HCT116 (cell line): ENCODE data around the gene GM2A. TPM values are rescaled to one million over a fixed set of nuclear protein-coding genes. Genes with fewer than 3 reads are reported as not detected.

Experiments
- ATAC-seq: fragments of 200-7000 bp; cut with Tn5 transposase; 2 replicates; pipeline ENCODE4 v1.9.1; 2020; ENCODE audit warnings: mild to moderate bottlenecking, moderate library complexity
- BruUV-seq: library from RNA; stranded (reverse); fragments of 400-500 nt; replicated peaks from 2 replicates; lab custom pipeline; 2021; lab: Mats Ljungman, UMichigan
- CTCF ChIA-PET: fragments of 300-600 bp; sonication (Branson Sonifier 250); formaldehyde crosslinking; loops from one replicate; lab custom pipeline; 2021; ENCODE audit warnings: antibody characterized with exemption; lab: Charles Lee
- POLR2A ChIA-PET: fragments of 300-600, 350-600 bp; sonication (Branson Sonifier 250); formaldehyde crosslinking; loops from one replicate; lab custom pipeline; 2021; ENCODE audit warnings: antibody characterized with exemption; lab: Charles Lee
- RAD21 ChIA-PET, 2 experiments: fragments of 300-600 bp; sonication (Branson Sonifier 250); formaldehyde crosslinking; loops; one replicate each; lab custom pipeline; 2023; ENCODE audit warnings: low total read pairs in 2 of 2; ENCODE audit not compliant: uncharacterized antibody in 2 of 2, unreplicated experiment in 2 of 2, low non-redundant PET in 1 of 2; lab: Charles Lee
- DNase-seq: peaks from one replicate; pipeline ENCODE4 v3.0.0-alpha.2; 2010; ENCODE audit warnings: low read depth, low spot score
- H2AFZ ChIP-seq: fragments of 200-600 bp; shearing (Covaris generic), sonication (generic); 2 replicates; pipeline ENCODE4 v1.6.1; 2017; ENCODE audit warnings: low read depth, mixed run types, mixed read lengths, antibody characterized with exemption, low read length; ENCODE audit not compliant: poor library complexity, severe bottlenecking
- H3K27ac ChIP-seq: 2 replicates; pipeline ENCODE4 v1.5.1; 2012; ENCODE audit warnings: low read depth, low read length
- H3K27me3 ChIP-seq: fragments of 200-600 bp; sonication (generic); 2 replicates; pipeline ENCODE4 v1.6.1; 2016; ENCODE audit warnings: mixed run types, low read length, mixed read lengths; ENCODE audit not compliant: insufficient read depth
- H3K36me3 ChIP-seq, 2 experiments: fragments of 200-500 bp in 1 of 2; fragments of 200-600 bp in 1 of 2; sonication (Bioruptor generic) in 1 of 2; sonication (generic) in 1 of 2; 2 replicates each; pipeline versions ENCODE4 v1.5.1 to v1.6.1; 2014 to 2016; ENCODE audit warnings: low read length in 2 of 2, inconsistent platforms in 1 of 2, mixed read lengths in 1 of 2, mixed run types in 1 of 2; ENCODE audit not compliant: insufficient read depth in 2 of 2, control insufficient read depth in 1 of 2
- H3K4me1 ChIP-seq, 2 experiments: fragments of 200-600 bp in 1 of 2; sonication (generic) in 1 of 2; 2 replicates each; pipeline versions ENCODE4 v1.5.1 to v1.6.1; 2012 to 2017; ENCODE audit warnings: low read length in 2 of 2, inconsistent platforms in 1 of 2, mild to moderate bottlenecking in 1 of 2, mixed read lengths in 1 of 2, mixed run types in 1 of 2, moderate library complexity in 1 of 2; ENCODE audit not compliant: insufficient read depth in 2 of 2, control insufficient read depth in 1 of 2
- H3K4me2 ChIP-seq: fragments of 200-600 bp; sonication (generic); 2 replicates; pipeline ENCODE4 v1.6.1; 2017; ENCODE audit warnings: mixed run types, low read length, mixed read lengths
- H3K4me3 ChIP-seq, 2 experiments: fragments of 200-600 bp in 1 of 2; sonication (generic) in 1 of 2; replicated peaks in 1 of 2; 2 replicates each; pipeline ENCODE4 v1.5.1; 2011 to 2016; ENCODE audit warnings: low read length in 2 of 2, control low read depth in 1 of 2, low read depth in 1 of 2, mild to moderate bottlenecking in 1 of 2, mixed read lengths in 1 of 2, mixed run types in 1 of 2
- H3K79me2 ChIP-seq: fragments of 200-600 bp; sonication (generic); 2 replicates; pipeline ENCODE4 v1.6.1; 2017; ENCODE audit warnings: mild to moderate bottlenecking, mixed run types, low read length, moderate library complexity, mixed read lengths; ENCODE audit not compliant: insufficient read depth
- H3K9ac ChIP-seq: fragments of 200-600 bp; sonication (generic); 2 replicates; pipeline ENCODE4 v1.6.1; 2016; ENCODE audit warnings: low read length, mixed read lengths
- H3K9me2 ChIP-seq: fragments of 200-600 bp; sonication (generic), shearing (Covaris generic); 2 replicates; pipeline ENCODE4 v1.6.1; 2017; ENCODE audit warnings: mixed run types, mild to moderate bottlenecking, moderate library complexity; ENCODE audit not compliant: insufficient read depth
- H3K9me3 ChIP-seq, 2 experiments: fragments of 200-500 bp in 1 of 2; fragments of 200-600 bp in 1 of 2; sonication (Bioruptor generic) in 1 of 2; sonication (generic) in 1 of 2; 2 replicates each; pipeline ENCODE4 v1.6.1; 2014 to 2017; ENCODE audit warnings: low read length in 2 of 2, mixed read lengths in 2 of 2, inconsistent platforms in 1 of 2, low read depth in 1 of 2, mild to moderate bottlenecking in 1 of 2, mixed run types in 1 of 2, moderate library complexity in 1 of 2; ENCODE audit not compliant: control insufficient read depth in 1 of 2, insufficient read depth in 1 of 2
- H4K20me1 ChIP-seq: fragments of 200-600 bp; sonication (generic), shearing (Covaris generic); 2 replicates; pipeline ENCODE4 v1.6.1; 2017; ENCODE audit warnings: mixed run types, mild to moderate bottlenecking, moderate library complexity; ENCODE audit not compliant: insufficient read depth
- ELF1 ChIP-seq: IDR thresholded peaks from 2 replicates; pipeline ENCODE4 v1.6.1; 2012; ENCODE audit warnings: low read depth, borderline replicate concordance
- EZH2 ChIP-seq: fragments of 200-600 bp; sonication (generic); IDR thresholded peaks from 2 replicates; pipeline ENCODE4 v1.6.1; 2017; ENCODE audit warnings: antibody characterized with exemption, mixed run types
- FOSL1 ChIP-seq: IDR thresholded peaks from 2 replicates; pipeline ENCODE4 v1.6.1; 2012; ENCODE audit warnings: low read depth
- JUND ChIP-seq: IDR thresholded peaks from 2 replicates; pipeline ENCODE4 v1.6.1; 2012
- POLR2A ChIP-seq: IDR thresholded peaks from 2 replicates; pipeline ENCODE4 v1.7.0; 2011; ENCODE audit warnings: borderline replicate concordance; ENCODE audit not compliant: insufficient read depth, insufficient read length; ENCODE audit errors: extremely low read depth
- POLR2AphosphoS5 ChIP-seq: IDR thresholded peaks from 2 replicates; pipeline ENCODE4 v1.6.1; 2011; ENCODE audit warnings: mild to moderate bottlenecking, low read depth, low read length, moderate library complexity
- RAD21 ChIP-seq: IDR thresholded peaks from 2 replicates; pipeline ENCODE4 v1.6.1; 2012; ENCODE audit warnings: low read depth, mild to moderate bottlenecking
- SP1 ChIP-seq: IDR thresholded peaks from 2 replicates; pipeline ENCODE4 v1.6.1; 2012; ENCODE audit warnings: low read depth
- SRF ChIP-seq: IDR thresholded peaks from 2 replicates; pipeline ENCODE4 v1.6.1; 2012; ENCODE audit warnings: low read depth
- TCF7L2 ChIP-seq: IDR thresholded peaks from 2 replicates; pipeline ENCODE4 v1.7.0; 2011; ENCODE audit warnings: borderline replicate concordance, inconsistent platforms; ENCODE audit not compliant: insufficient read depth, insufficient read length; ENCODE audit errors: extremely low read depth
- ZNF274 ChIP-seq: fragments of 200-500 bp; sonication (Bioruptor generic); IDR thresholded peaks from 2 replicates; pipeline ENCODE4 v1.6.1; 2014; ENCODE audit warnings: mild to moderate bottlenecking, low read depth, low read length, inconsistent platforms
- intact Hi-C: fragments of 100-400 bp; cut with micrococcal nuclease; formaldehyde crosslinking; loops from 2 replicates; pipeline ENCODE4 v1.10.0; 2022
- total RNA-seq: library from RNA; stranded (reverse); gene quantifications from one replicate; pipeline ENCODE4 v1.2.1, GENCODE V29; 2021; ENCODE audit not compliant: unreplicated experiment
- TF ChIP-seq, protein P1 (sequence below), 3 experiments: fragments of 200-600 bp in 1 of 3; sonication (generic) in 1 of 3; IDR thresholded peaks in 2 of 3; conservative IDR thresholded peaks in 1 of 3; 2 replicates each; pipeline ENCODE4 v1.5.1; 2012 to 2017; ENCODE audit warnings: low read depth in 2 of 3, low read length in 2 of 3, antibody characterized with exemption in 1 of 3, borderline replicate concordance in 1 of 3, control low read depth in 1 of 3, mild to moderate bottlenecking in 1 of 3, mixed read lengths in 1 of 3, mixed run types in 1 of 3, moderate library complexity in 1 of 3; ENCODE audit not compliant: insufficient read depth in 1 of 3
- TF ChIP-seq, protein P2 (sequence below): IDR thresholded peaks from 2 replicates; pipeline ENCODE4 v1.6.1; 2011; ENCODE audit warnings: mild to moderate bottlenecking, low read length, moderate library complexity; ENCODE audit not compliant: insufficient replicate concordance; ENCODE audit errors: extremely low read depth
- TF ChIP-seq, protein P3 (sequence below): IDR thresholded peaks from 2 replicates; pipeline ENCODE4 v1.6.1; 2012; ENCODE audit warnings: low read depth

The GM2A gene
- total RNA-seq, 1 experiment from 2014 or later: 25.0 TPM

DNA sequence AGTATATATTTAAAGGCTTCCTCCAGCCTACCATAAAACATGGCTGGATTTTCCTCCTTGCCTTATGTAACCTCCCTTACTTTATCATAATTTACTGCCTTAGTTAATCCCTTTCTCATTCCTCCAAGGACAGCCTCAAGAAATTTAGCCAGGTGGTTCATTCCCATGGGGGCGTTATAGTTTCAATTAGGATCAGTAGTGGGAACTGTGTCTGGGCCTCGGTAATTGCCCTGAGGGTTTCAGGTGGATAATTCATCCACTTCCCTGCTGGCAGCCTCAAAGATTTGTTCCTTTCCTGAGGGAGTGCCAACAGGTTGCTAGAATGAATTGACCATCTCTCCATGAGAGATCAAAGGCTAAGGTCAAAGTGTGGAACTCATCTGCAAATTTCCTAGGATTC lies 4.3 kb upstream of the GM2A start:
- intact Hi-C loops: no loop called here
- H3K4me3 ChIP-seq: no peak overlapping the region
- ChIA-PET RAD21 (no interaction called here), CTCF (no interaction called here), POLR2A (no interaction called here)
- no peaks in the 10 kb centered on the region for H3K27me3 ChIP-seq
- no peaks in the 10 kb centered on the region for H3K9me3 ChIP-seq
- H2AFZ ChIP-seq: no peak overlapping the region
- no peak for DNase-seq
- H3K36me3 ChIP-seq: no peaks in the 10 kb centered on the region
- H3K27ac ChIP-seq: no peak overlapping the region
- H3K4me1 ChIP-seq: peaks cover 3 to 17% of the 10 kb centered on the region in 2 experiments; a peak in 3 of 4 replicates
- no peak overlapping the region for H3K4me2 ChIP-seq
- ATAC-seq: no peak
- TF ChIP-seq JUND: no peak
- no peak for TF ChIP-seq EZH2
- TF ChIP-seq, protein P1, sequence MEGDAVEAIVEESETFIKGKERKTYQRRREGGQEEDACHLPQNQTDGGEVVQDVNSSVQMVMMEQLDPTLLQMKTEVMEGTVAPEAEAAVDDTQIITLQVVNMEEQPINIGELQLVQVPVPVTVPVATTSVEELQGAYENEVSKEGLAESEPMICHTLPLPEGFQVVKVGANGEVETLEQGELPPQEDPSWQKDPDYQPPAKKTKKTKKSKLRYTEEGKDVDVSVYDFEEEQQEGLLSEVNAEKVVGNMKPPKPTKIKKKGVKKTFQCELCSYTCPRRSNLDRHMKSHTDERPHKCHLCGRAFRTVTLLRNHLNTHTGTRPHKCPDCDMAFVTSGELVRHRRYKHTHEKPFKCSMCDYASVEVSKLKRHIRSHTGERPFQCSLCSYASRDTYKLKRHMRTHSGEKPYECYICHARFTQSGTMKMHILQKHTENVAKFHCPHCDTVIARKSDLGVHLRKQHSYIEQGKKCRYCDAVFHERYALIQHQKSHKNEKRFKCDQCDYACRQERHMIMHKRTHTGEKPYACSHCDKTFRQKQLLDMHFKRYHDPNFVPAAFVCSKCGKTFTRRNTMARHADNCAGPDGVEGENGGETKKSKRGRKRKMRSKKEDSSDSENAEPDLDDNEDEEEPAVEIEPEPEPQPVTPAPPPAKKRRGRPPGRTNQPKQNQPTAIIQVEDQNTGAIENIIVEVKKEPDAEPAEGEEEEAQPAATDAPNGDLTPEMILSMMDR (IDR thresholded peaks at IDR 0.05 in 2 of 3, conservative IDR thresholded peaks at IDR 0.05 in 1 of 3; ENCODE audit: borderline replicate concordance in 1 of 3, insufficient read depth in 1 of 3, low read depth in 2 of 3, low read length in 2 of 3): no peak
- TF ChIP-seq, protein P2, sequence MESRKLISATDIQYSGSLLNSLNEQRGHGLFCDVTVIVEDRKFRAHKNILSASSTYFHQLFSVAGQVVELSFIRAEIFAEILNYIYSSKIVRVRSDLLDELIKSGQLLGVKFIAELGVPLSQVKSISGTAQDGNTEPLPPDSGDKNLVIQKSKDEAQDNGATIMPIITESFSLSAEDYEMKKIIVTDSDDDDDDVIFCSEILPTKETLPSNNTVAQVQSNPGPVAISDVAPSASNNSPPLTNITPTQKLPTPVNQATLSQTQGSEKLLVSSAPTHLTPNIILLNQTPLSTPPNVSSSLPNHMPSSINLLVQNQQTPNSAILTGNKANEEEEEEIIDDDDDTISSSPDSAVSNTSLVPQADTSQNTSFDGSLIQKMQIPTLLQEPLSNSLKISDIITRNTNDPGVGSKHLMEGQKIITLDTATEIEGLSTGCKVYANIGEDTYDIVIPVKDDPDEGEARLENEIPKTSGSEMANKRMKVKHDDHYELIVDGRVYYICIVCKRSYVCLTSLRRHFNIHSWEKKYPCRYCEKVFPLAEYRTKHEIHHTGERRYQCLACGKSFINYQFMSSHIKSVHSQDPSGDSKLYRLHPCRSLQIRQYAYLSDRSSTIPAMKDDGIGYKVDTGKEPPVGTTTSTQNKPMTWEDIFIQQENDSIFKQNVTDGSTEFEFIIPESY: no peak
- no peak for TF ChIP-seq SP1
- TF ChIP-seq ELF1: no peak
- no peak for TF ChIP-seq POLR2AphosphoS5
- no peak for TF ChIP-seq ZNF274
- TF ChIP-seq TCF7L2: no peak
- TF ChIP-seq POLR2A: no peak
- TF ChIP-seq FOSL1: no peak
- no peak for TF ChIP-seq SRF
- no peak for TF ChIP-seq RAD21
- TF ChIP-seq, protein P3, sequence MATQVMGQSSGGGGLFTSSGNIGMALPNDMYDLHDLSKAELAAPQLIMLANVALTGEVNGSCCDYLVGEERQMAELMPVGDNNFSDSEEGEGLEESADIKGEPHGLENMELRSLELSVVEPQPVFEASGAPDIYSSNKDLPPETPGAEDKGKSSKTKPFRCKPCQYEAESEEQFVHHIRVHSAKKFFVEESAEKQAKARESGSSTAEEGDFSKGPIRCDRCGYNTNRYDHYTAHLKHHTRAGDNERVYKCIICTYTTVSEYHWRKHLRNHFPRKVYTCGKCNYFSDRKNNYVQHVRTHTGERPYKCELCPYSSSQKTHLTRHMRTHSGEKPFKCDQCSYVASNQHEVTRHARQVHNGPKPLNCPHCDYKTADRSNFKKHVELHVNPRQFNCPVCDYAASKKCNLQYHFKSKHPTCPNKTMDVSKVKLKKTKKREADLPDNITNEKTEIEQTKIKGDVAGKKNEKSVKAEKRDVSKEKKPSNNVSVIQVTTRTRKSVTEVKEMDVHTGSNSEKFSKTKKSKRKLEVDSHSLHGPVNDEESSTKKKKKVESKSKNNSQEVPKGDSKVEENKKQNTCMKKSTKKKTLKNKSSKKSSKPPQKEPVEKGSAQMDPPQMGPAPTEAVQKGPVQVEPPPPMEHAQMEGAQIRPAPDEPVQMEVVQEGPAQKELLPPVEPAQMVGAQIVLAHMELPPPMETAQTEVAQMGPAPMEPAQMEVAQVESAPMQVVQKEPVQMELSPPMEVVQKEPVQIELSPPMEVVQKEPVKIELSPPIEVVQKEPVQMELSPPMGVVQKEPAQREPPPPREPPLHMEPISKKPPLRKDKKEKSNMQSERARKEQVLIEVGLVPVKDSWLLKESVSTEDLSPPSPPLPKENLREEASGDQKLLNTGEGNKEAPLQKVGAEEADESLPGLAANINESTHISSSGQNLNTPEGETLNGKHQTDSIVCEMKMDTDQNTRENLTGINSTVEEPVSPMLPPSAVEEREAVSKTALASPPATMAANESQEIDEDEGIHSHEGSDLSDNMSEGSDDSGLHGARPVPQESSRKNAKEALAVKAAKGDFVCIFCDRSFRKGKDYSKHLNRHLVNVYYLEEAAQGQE: no peak
- no peaks in the 10 kb centered on the region for H3K9me2 ChIP-seq
- no peak overlapping the region for H3K9ac ChIP-seq
- H3K79me2 ChIP-seq: no peaks in the 10 kb centered on the region
- no TSS peak for BruUV-seq
- H4K20me1 ChIP-seq: no peaks in the 10 kb centered on the region
